SK-N-SH (cell line): ENCODE results near the gene SLC13A4. TPM values are rescaled to one million over a fixed set of nuclear protein-coding genes. Genes with fewer than 3 reads are reported as not detected.

Experiments used
- CTCF ChIA-PET: fragments of 300-600, 350-600 bp; formaldehyde crosslinking; extraction: SDS; loops from one replicate; lab custom pipeline; 2021; lab: Yijun Ruan, JAX
- POLR2A ChIA-PET: fragments of 350-600 bp; sonication (Branson Sonifier 250); formaldehyde crosslinking; extraction: SDS; loops from one replicate; lab custom pipeline; 2020; ENCODE audit warnings: antibody characterized with exemption, inconsistent platforms; lab: Yijun Ruan, JAX
- DNase-seq: peaks from one replicate; pipeline ENCODE4 v3.0.0; 2012
- H2AFZ ChIP-seq: fragments of 200-600 bp; sonication (generic); 2 replicates; pipeline ENCODE4 v1.8.1; 2016; ENCODE audit warnings: antibody characterized with exemption, mild to moderate bottlenecking, low read depth
- H3F3A ChIP-seq: fragments of 200-600 bp; sonication (generic); replicated peaks from 2 replicates; pipeline ENCODE3; 2016; ENCODE audit warnings: antibody characterized with exemption, mild to moderate bottlenecking; ENCODE audit not compliant: insufficient read depth
- H3K27ac ChIP-seq, 2 experiments: fragments of 200-500 bp in 1 of 2; fragments of 200-600 bp in 1 of 2; sonication (Bioruptor generic) in 1 of 2; sonication (generic), shearing (Covaris generic) in 1 of 2; 2 replicates each; pipeline versions ENCODE4 v1.5.1 to v1.6.1; 2014 to 2016; ENCODE audit warnings: low read depth in 2 of 2, inconsistent platforms in 1 of 2, low read length in 1 of 2, mild to moderate bottlenecking in 1 of 2, mixed read lengths in 1 of 2
- H3K27me3 ChIP-seq: fragments of 200-600 bp; sonication (generic), shearing (Covaris generic); 2 replicates; pipeline ENCODE4 v1.6.1; 2016; ENCODE audit warnings: mixed run types; ENCODE audit not compliant: insufficient read depth
- H3K36me3 ChIP-seq, 2 experiments: fragments of 200-500 bp in 1 of 2; fragments of 200-600 bp in 1 of 2; sonication (Bioruptor generic) in 1 of 2; sonication (generic) in 1 of 2; replicated peaks in 1 of 2; 2 replicates each; pipeline versions ENCODE3 to v1.5.1; 2014 to 2016; ENCODE audit warnings: low read length in 1 of 2, mild to moderate bottlenecking in 1 of 2; ENCODE audit not compliant: insufficient read depth in 2 of 2, control insufficient read depth in 1 of 2
- H3K4me1 ChIP-seq, 2 experiments: fragments of 200-500 bp in 1 of 2; fragments of 200-600 bp in 1 of 2; sonication (Bioruptor generic) in 1 of 2; sonication (generic), shearing (Covaris generic) in 1 of 2; 2 replicates each; pipeline versions ENCODE4 v1.5.1 to v1.6.1; 2014 to 2016; ENCODE audit warnings: low read depth in 1 of 2, low read length in 1 of 2, mixed run types in 1 of 2; ENCODE audit not compliant: insufficient read depth in 2 of 2, control insufficient read depth in 1 of 2
- H3K4me2 ChIP-seq: fragments of 200-600 bp; sonication (generic), shearing (Covaris generic); 2 replicates; pipeline ENCODE4 v1.6.1; 2017; ENCODE audit warnings: mixed run types
- H3K4me3 ChIP-seq, 2 experiments: fragments of 200-500 bp in 1 of 2; fragments of 200-600 bp in 1 of 2; sonication (Bioruptor generic) in 1 of 2; sonication (generic), shearing (Covaris generic) in 1 of 2; 2 replicates each; pipeline versions ENCODE4 v1.5.1 to v1.8.1; 2014 to 2016; ENCODE audit warnings: low read depth in 2 of 2, inconsistent platforms in 1 of 2, low read length in 1 of 2, mild to moderate bottlenecking in 1 of 2, mixed read lengths in 1 of 2, moderate library complexity in 1 of 2
- H3K79me2 ChIP-seq: fragments of 200-600 bp; sonication (generic); 2 replicates; pipeline ENCODE4 v1.8.1; 2017; ENCODE audit warnings: mild to moderate bottlenecking; ENCODE audit not compliant: insufficient read depth
- H3K9ac ChIP-seq: fragments of 200-600 bp; sonication (generic); 2 replicates; pipeline ENCODE4 v1.6.1; 2017; ENCODE audit warnings: mixed run types
- H3K9me2 ChIP-seq: fragments of 200-600 bp; sonication (generic); 2 replicates; pipeline ENCODE4 v1.6.1; 2017; ENCODE audit warnings: mixed run types
- H3K9me3 ChIP-seq: fragments of 200-600 bp; sonication (generic); 2 replicates; pipeline ENCODE4 v1.6.1; 2017; ENCODE audit warnings: mixed run types, mild to moderate bottlenecking, moderate library complexity
- H4K20me1 ChIP-seq: fragments of 200-600 bp; sonication (generic); 2 replicates; pipeline ENCODE4 v1.6.1; 2017; ENCODE audit warnings: mild to moderate bottlenecking, mixed run types; ENCODE audit not compliant: insufficient read depth
- FOSL2 ChIP-seq: IDR thresholded peaks from 2 replicates; pipeline ENCODE4 v1.4.0; 2012; ENCODE audit warnings: low read depth, mild to moderate bottlenecking, moderate library complexity, borderline replicate concordance
- MAX ChIP-seq: IDR thresholded peaks from 2 replicates; pipeline ENCODE4 v1.4.0; 2012; ENCODE audit warnings: low read depth
- MEF2A ChIP-seq: IDR thresholded peaks from 2 replicates; pipeline ENCODE4 v1.4.0; 2012; ENCODE audit warnings: low read depth, borderline replicate concordance
- MXI1 ChIP-seq: IDR thresholded peaks from 2 replicates; pipeline ENCODE4 v1.6.1; 2012; ENCODE audit warnings: mild to moderate bottlenecking, low read depth, low read length, improper control_type of control experiment
- NFIC ChIP-seq: IDR thresholded peaks from 2 replicates; pipeline ENCODE4 v1.4.0; 2012; ENCODE audit warnings: borderline replicate concordance
- PBX3 ChIP-seq: IDR thresholded peaks from 2 replicates; pipeline ENCODE4; 2012
- RAD21 ChIP-seq: IDR thresholded peaks from 2 replicates; pipeline ENCODE4 v1.6.1; 2012; ENCODE audit warnings: mild to moderate bottlenecking, low read length
- RCOR1 ChIP-seq: fragments of 150-350 bp; IDR thresholded peaks from 2 replicates; pipeline ENCODE4 v1.6.1; 2017; ENCODE audit warnings: antibody characterized with exemption, low read length
- REST ChIP-seq: IDR thresholded peaks from 2 replicates; pipeline ENCODE4 v1.6.1; 2012; ENCODE audit warnings: mild to moderate bottlenecking, low read depth, low read length, moderate library complexity
- SMC3 ChIP-seq: IDR thresholded peaks from 2 replicates; pipeline ENCODE4 v1.6.1; 2012; ENCODE audit warnings: low read depth, low read length, improper control_type of control experiment
- TAF1 ChIP-seq: IDR thresholded peaks from 2 replicates; pipeline ENCODE4 v1.6.1; 2012; ENCODE audit warnings: low read depth, mild to moderate bottlenecking, low read length, moderate library complexity, borderline replicate concordance
- TCF12 ChIP-seq: IDR thresholded peaks from 2 replicates; pipeline ENCODE4 v1.4.0; 2012
- TEAD4 ChIP-seq: IDR thresholded peaks from 2 replicates; pipeline ENCODE4 v1.4.0; 2012; ENCODE audit warnings: mild to moderate bottlenecking, borderline replicate concordance; ENCODE audit not compliant: insufficient read depth
- USF2 ChIP-seq: fragments of 150-350 bp; IDR thresholded peaks from 2 replicates; pipeline ENCODE4 v1.6.1; 2017; ENCODE audit warnings: antibody characterized with exemption, low read length, low read depth, borderline replicate concordance
- WGBS: methylation state at CpG from one replicate; pipeline ENCODE4 v1.1.6; 2017; ENCODE audit warnings: low lambda C conversion rate; 5-methylcytosine and 5-hydroxymethylcytosine counted together
- polyA plus RNA-seq, 3 experiments: library from polyadenylated mRNA; depleted of rRNA; stranded (reverse); fragments of >200 nt; gene quantifications; 2 replicates each; pipeline ENCODE4 v1.2.3, GENCODE V29; 2012

The SLC13A4 gene
- polyA plus RNA-seq, 1 of the 3 experiments (the other 2 are of a cell fraction): 0.30 TPM

- Histone ChIP-seq H3K4me1 (peaks cover 37 to 38% of the 10 kb centered on the region in 2 experiments), H3K36me3 (peaks cover 14 to 27% of the 10 kb centered on the region in 2 experiments), H3K4me3 (no peak overlapping the region), H4K20me1 (no peaks in the 10 kb centered on the region; the same call in 1 of the 2 replicates), H2AFZ (no peak overlapping the region), H3F3A (peaks cover 15% of the 10 kb centered on the region), H3K9me2 (no peaks in the 10 kb centered on the region), H3K79me2 (peaks cover 93% of the 10 kb centered on the region), H3K4me2 (peak overlapping the region; percentile 56), H3K27me3 (no peaks in the 10 kb centered on the region), H3K27ac (peak overlapping the region; percentile 34 to 59; a peak in 3 of 4 replicates), H3K9ac (peak overlapping the region; percentile 19; the same call in 1 of the 2 replicates), H3K9me3 (no peaks in the 10 kb centered on the region)
- ChIA-PET CTCF (interaction anchor here (1.1 to 2.3 kb wide), 5 partner anchors 9 to 25 kb away, joined by 3 to 15 read pairs (median 6); no protein-coding TSS in a partner anchor), POLR2A (no interaction called here)
- TF ChIP-seq PBX3: peak; percentile 43
- peak; percentile 25; the same call in 1 of the 2 replicates for TF ChIP-seq NFIC
- TF ChIP-seq RCOR1: no peak
- TF ChIP-seq TAF1: no peak
- TF ChIP-seq MXI1: no peak
- 0 out of 2 replicates have a peak, but pooled peaks have one; percentile 31 for TF ChIP-seq MAX
- TF ChIP-seq SMC3: no peak
- TF ChIP-seq TCF12: peak; percentile 43; the same call in 1 of the 2 replicates
- TF ChIP-seq USF2: no peak
- no peak for TF ChIP-seq MEF2A
- peak; percentile 34; the same call in 1 of the 2 replicates for TF ChIP-seq FOSL2
- 0 out of 2 replicates have a peak, but pooled peaks have one; percentile 11 for TF ChIP-seq REST
- no peak for TF ChIP-seq RAD21
- TF ChIP-seq TEAD4: no peak
- DNase-seq: no peak
- 79% methylated on average over 9 of the region's 9 CpGs for WGBS
These were observed 42.5 kb downstream of the SLC13A4 start for GRCh38 chr7:135685306-135686084.
